ENCODE results near the gene AUTS2.

AUTS2 gene

DNA sequence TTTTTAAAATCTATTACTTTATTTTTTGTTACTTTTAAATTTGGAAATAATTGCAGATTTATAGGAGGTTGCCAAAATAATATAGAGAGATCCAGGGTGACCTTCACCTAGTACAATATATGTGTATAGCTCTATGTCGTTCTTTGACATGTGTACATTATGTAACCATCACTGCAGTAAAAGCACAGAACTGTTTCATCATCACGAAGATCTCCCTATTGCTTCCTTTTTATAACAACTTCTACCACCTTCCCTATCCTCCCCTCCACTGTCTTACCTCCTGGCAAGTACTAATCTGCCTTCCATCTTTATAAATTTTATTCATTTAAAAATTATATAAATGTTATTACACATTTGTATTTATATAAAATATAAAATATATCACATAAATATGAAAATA is 251.0 kb downstream of the AUTS2 start:
- ChIA-PET POLR2A (no interaction called here), CTCF (no interaction called here)
- DNase-seq (ENCODE audit: extremely low spot score), result no peak
- no peak for TF ChIP-seq SUZ12 (IDR thresholded peaks at IDR 0.05)

GRCh38 chr7:69857014-69857413 is 258.7 kb downstream of the AUTS2 start:
- DNase-seq (ENCODE audit: extremely low spot score), result no peak
- ChIA-PET POLR2A (no interaction called here), CTCF (no interaction called here)
- TF ChIP-seq TARDBP (IDR thresholded peaks at IDR 0.05) (no peak), ZNF384 (IDR thresholded peaks at IDR 0.05) (no peak), PKNOX1 (IDR thresholded peaks at IDR 0.05) (no peak), NFRKB (IDR thresholded peaks at IDR 0.05) (no peak)

- ChIA-PET CTCF (no interaction called here), POLR2A (no interaction called here)
- DNase-seq (ENCODE audit: extremely low spot score), result no peak
- TF ChIP-seq PKNOX1 (IDR thresholded peaks at IDR 0.05) (no peak), FOXA1 (IDR thresholded peaks at IDR 0.05) (no peak), ELF4 (IDR thresholded peaks at IDR 0.05) (no peak), SP1 (IDR thresholded peaks at IDR 0.05) (no peak), FOXK2 (IDR thresholded peaks at IDR 0.05) (no peak), BHLHE40 (IDR thresholded peaks at IDR 0.05; ENCODE audit: borderline replicate concordance) (no peak), HDGF (IDR thresholded peaks at IDR 0.05; ENCODE audit: borderline replicate concordance) (no peak), LEF1 (IDR thresholded peaks at IDR 0.05; ENCODE audit: borderline replicate concordance) (no peak), CTBP1 (IDR thresholded peaks at IDR 0.05; ENCODE audit: borderline replicate concordance) (no peak), SUZ12 (IDR thresholded peaks at IDR 0.05) (no peak), ZNF384 (IDR thresholded peaks at IDR 0.05) (no peak), ARNT (IDR thresholded peaks at IDR 0.05) (no peak), TARDBP (IDR thresholded peaks at IDR 0.05) (no peak), L3MBTL2 (conservative IDR thresholded peaks at IDR 0.05) (no peak), FOXM1 (IDR thresholded peaks at IDR 0.05; ENCODE audit: borderline replicate concordance) (no peak), NFRKB (IDR thresholded peaks at IDR 0.05) (no peak)
These were observed 260.2 kb downstream of the AUTS2 start for GRCh38 chr7:69858471-69858870.

DNA sequence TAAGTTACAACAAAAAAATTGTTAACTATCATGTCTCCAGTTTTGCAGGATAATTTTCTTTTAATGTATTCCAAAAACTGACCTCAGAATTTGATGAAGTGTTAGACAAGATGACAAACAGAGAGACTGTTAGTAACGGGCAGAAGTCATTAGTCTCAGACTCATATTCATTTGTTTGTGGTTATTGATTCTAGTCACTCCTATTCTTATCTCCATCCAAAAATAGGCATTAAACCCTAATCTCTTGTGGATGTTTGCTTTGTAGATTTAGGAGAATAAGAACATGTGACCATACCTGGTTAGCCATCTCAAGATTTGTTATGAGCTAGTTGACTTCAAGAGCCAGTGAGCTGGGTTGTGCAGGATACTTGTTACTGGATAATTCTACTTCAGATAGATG is 261.1 kb downstream of the AUTS2 start:
- CTCF ChIA-PET, result no interaction called here
- no peak for TF ChIP-seq TARDBP (IDR thresholded peaks at IDR 0.05)
- no peak for TF ChIP-seq BHLHE40 (IDR thresholded peaks at IDR 0.05; ENCODE audit: borderline replicate concordance)
- TF ChIP-seq ELF4 (IDR thresholded peaks at IDR 0.05), result no peak
- TF ChIP-seq ZNF384 (IDR thresholded peaks at IDR 0.05), result no peak
- TF ChIP-seq HDGF (IDR thresholded peaks at IDR 0.05; ENCODE audit: borderline replicate concordance), result no peak
- no peak for TF ChIP-seq CTBP1 (IDR thresholded peaks at IDR 0.05; ENCODE audit: borderline replicate concordance)
- no peak for TF ChIP-seq PKNOX1 (IDR thresholded peaks at IDR 0.05)
- TF ChIP-seq LEF1 (IDR thresholded peaks at IDR 0.05; ENCODE audit: borderline replicate concordance), result no peak
- TF ChIP-seq L3MBTL2 (conservative IDR thresholded peaks at IDR 0.05), result no peak
- TF ChIP-seq SUZ12 (IDR thresholded peaks at IDR 0.05), result no peak
- no peak for TF ChIP-seq ARNT (IDR thresholded peaks at IDR 0.05)
- TF ChIP-seq FOXK2 (IDR thresholded peaks at IDR 0.05), result no peak
- no peak for TF ChIP-seq SP1 (IDR thresholded peaks at IDR 0.05)
- no peak for TF ChIP-seq NFRKB (IDR thresholded peaks at IDR 0.05)
- POLR2A ChIA-PET, result no interaction called here
- DNase-seq (ENCODE audit: extremely low spot score), result no peak

GRCh38 chr7:69860486-69860885 is 262.2 kb downstream of the AUTS2 start:
- no peak for DNase-seq (ENCODE audit: extremely low spot score)
- CTCF ChIA-PET, result interaction anchor here (0.5 kb wide), 1 partner anchor 487 kb away, joined by 3 read pairs; no protein-coding TSS in a partner anchor
- TF ChIP-seq TARDBP (IDR thresholded peaks at IDR 0.05) (no peak), FOXM1 (IDR thresholded peaks at IDR 0.05; ENCODE audit: borderline replicate concordance) (no peak), FOXA1 (IDR thresholded peaks at IDR 0.05) (no peak), ZNF384 (IDR thresholded peaks at IDR 0.05) (no peak), CTBP1 (IDR thresholded peaks at IDR 0.05; ENCODE audit: borderline replicate concordance) (no peak), BHLHE40 (IDR thresholded peaks at IDR 0.05; ENCODE audit: borderline replicate concordance) (no peak)
- POLR2A ChIA-PET, result no interaction called here

- CTCF ChIA-PET, result no interaction called here
These were observed 262.8 kb downstream of the AUTS2 start for GRCh38 chr7:69860941-69861622.

More at GRCh38 chr7:69860941-69861622, 262.8 kb downstream of the AUTS2 start:
- TF ChIP-seq ARNT (IDR thresholded peaks at IDR 0.05), result no peak
- TF ChIP-seq HDGF (IDR thresholded peaks at IDR 0.05; ENCODE audit: borderline replicate concordance), result no peak
- no peak for TF ChIP-seq PKNOX1 (IDR thresholded peaks at IDR 0.05)
- no peak for TF ChIP-seq ELF4 (IDR thresholded peaks at IDR 0.05)
- TF ChIP-seq FOXM1 (IDR thresholded peaks at IDR 0.05; ENCODE audit: borderline replicate concordance), result no peak
- no peak for TF ChIP-seq ZNF384 (IDR thresholded peaks at IDR 0.05)
- TF ChIP-seq TARDBP (IDR thresholded peaks at IDR 0.05), result no peak
- DNase-seq (ENCODE audit: extremely low spot score), result no peak
- POLR2A ChIA-PET, result no interaction called here
